HG03108 (cell line): ENCODE measurements around the gene FBXO4.
"Not testable (repeated sequence)": the region's sequence is repeated elsewhere in the genome, so short reads cannot be mapped to it uniquely, and the experiment has no call there.

Experiments
- ATAC-seq: cut with Tn5 transposase; IDR thresholded peaks from one replicate; pipeline ENCODE4 v1.9.1; 2021; ENCODE audit warnings: moderate library complexity; ENCODE audit not compliant: unreplicated experiment

Gene FBXO4

DNA sequence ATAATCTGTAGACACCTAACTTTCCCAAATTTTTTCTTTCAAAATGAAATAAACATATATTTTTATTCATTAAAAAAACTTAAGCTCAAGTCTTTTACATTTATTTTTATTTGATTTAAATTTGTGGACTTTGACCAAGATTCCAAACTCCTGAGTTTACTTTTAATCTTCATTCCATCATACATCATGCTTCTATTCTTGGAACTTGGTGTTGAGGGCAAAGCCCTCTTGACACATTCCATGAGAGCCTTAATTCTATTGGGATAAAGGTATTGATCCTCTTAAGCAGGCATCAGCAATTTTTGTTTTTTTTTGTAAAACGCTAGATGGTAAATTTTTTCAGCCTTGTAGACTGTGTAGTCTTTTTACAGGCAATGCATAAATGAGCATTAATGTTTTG is 53.6 kb downstream of the FBXO4 start:
- ATAC-seq: no peak

- ATAC-seq: no peak
Observed at GRCh38 chr5:41980396-41980795, 55.3 kb downstream of the FBXO4 start.

DNA sequence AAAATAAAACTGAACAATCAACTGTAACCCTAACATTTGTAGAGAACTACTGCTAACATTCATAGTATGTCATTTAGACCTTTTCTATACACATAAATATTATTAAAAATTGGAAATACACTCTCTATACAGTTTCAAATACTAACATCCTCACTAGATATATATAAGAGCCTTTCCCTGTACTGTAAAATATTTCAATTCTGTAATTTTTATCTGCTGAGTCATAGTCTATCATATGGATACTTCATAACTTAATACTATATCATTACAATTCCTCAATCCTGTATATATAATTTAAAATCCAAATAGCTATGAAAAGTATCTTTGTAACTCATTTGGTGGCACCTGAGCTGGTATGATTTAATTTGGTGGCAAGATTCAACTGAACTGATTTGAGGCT is 55.8 kb downstream of the FBXO4 start:
- ATAC-seq: no peak

DNA sequence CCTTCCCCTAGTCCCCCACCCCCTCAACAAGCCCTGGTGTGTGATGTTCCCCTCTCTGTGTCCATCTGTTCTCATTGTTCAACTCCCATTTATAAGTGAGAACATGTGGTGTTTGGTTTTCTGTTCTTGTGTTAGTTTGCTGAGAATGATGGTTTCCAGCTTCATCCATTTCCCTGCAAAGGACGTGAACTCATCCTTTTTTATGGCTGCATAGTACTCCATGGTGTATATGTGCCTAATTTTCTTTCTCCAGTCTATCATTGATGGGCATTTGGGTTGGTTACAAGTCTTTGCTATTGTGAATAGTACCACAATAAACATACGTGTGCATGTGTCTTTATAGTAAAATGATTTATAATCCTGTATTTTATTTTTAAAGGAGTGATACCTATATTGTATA is 57.8 kb downstream of the FBXO4 start:
- ATAC-seq: not testable (repeated sequence)

- ATAC-seq: no peak
Observed at GRCh38 chr5:41983284-41983683, 58.2 kb downstream of the FBXO4 start.

- no peak for ATAC-seq
Observed at GRCh38 chr5:41985945-41986695, 61.0 kb downstream of the FBXO4 start.
